AG09319 (cell line): ENCODE measurements around the gene CD81.

Experiments used
- DNase-seq: peaks from one replicate; pipeline ENCODE4 v3.0.0-alpha.2; 2010; ENCODE audit warnings: low read depth; ENCODE audit errors: extremely low read depth
- TF ChIP-seq, protein P1 (sequence below): IDR thresholded peaks from 2 replicates; pipeline ENCODE4 v1.5.1; 2011; ENCODE audit warnings: low read depth, mild to moderate bottlenecking, inconsistent platforms, low read length, moderate library complexity

Gene CD81

DNA sequence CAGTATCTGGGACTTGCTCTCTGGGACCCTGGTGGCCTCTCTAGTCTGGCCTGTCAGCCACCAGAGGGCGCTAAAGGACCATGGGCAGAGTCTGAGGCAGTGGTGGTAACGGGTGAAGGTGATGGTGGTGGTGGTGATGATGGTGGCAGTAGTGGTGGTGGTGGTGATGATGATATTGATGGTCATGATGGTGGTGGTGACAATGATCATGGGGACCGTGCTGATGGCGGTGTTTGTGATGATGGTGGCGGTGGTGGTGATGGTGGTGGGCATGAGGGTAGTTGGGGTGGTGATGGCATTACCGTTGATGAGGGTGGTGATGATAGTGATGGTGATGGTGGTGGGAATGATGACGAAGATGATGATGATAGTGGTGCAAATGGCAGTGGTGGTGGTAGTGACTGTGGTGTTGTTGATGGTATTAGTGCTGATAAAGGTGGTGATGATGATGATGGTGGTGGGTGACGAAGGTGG lies 51.2 kb downstream of the CD81 start:
- peak; percentile 1 for DNase-seq
- TF ChIP-seq, protein P1, sequence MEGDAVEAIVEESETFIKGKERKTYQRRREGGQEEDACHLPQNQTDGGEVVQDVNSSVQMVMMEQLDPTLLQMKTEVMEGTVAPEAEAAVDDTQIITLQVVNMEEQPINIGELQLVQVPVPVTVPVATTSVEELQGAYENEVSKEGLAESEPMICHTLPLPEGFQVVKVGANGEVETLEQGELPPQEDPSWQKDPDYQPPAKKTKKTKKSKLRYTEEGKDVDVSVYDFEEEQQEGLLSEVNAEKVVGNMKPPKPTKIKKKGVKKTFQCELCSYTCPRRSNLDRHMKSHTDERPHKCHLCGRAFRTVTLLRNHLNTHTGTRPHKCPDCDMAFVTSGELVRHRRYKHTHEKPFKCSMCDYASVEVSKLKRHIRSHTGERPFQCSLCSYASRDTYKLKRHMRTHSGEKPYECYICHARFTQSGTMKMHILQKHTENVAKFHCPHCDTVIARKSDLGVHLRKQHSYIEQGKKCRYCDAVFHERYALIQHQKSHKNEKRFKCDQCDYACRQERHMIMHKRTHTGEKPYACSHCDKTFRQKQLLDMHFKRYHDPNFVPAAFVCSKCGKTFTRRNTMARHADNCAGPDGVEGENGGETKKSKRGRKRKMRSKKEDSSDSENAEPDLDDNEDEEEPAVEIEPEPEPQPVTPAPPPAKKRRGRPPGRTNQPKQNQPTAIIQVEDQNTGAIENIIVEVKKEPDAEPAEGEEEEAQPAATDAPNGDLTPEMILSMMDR: peak; percentile 75

DNA sequence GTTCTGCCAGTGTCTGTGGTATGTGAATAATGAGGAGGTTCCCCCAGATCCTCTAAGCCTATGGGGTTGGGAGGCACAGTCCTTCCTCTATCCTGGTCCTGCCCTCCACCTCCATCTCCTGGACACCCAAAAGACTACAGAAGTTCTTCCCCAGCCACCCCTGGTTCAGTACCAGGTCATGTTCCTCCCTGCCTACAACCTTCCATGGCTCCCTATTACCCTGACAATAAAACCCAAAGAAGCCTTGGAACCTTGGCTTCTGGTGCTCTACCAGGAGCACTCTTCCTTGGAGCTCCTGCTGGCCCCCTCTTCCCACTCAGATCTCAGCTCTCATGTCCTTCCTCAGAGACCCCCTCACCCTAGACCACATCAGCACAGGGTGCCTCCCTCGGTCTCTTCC lies 54.3 kb downstream of the CD81 start:
- no peak for DNase-seq
- TF ChIP-seq, protein P1: no peak

DNA sequence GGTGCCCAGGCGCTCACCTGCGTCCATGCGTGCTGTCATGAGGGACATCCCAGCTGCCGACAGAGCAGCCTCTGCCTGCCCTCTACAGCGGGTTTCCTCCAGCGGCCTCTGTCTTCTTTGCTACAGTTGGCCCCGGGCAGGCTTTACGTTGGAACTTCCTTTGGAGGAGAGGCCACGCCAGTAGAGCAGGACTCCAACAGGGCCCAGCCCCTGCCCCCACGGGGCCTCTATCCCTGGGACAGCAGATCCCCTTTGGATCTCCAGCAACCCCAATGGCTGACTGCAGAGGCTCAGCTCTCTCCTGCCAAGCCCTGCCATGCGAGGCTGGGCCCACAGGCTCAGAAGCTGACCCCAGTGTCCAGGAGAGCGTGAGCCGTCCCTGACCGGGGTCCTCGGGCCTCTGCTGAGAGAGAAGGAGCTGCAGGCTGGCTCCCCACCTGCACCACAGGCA lies 55.1 kb downstream of the CD81 start:
- DNase-seq: no peak
- TF ChIP-seq, protein P1: no peak

DNA sequence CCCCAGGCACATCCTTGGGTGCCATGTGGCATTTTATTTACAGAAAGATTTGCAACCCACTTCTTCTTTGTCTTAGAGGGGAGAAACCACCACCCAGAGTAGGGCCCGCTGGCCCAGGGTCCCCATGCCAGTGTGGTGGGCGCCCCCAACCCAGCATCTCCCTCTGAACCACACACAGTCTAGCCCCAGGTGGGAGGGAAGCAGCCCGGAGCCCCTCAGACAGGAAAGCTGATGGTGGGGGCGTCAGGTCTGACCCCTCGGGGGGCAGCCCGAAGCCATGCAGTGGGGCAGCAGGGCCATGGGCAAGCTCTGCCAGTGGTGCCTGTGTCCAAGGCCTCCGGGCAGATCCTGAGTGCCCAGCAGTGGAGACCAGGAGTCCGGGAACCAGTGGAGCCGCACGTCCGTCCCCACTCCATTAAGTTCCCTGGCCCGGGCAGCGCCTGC lies 55.5 kb downstream of the CD81 start:
- TF ChIP-seq, protein P1: no peak
- no peak for DNase-seq

DNA sequence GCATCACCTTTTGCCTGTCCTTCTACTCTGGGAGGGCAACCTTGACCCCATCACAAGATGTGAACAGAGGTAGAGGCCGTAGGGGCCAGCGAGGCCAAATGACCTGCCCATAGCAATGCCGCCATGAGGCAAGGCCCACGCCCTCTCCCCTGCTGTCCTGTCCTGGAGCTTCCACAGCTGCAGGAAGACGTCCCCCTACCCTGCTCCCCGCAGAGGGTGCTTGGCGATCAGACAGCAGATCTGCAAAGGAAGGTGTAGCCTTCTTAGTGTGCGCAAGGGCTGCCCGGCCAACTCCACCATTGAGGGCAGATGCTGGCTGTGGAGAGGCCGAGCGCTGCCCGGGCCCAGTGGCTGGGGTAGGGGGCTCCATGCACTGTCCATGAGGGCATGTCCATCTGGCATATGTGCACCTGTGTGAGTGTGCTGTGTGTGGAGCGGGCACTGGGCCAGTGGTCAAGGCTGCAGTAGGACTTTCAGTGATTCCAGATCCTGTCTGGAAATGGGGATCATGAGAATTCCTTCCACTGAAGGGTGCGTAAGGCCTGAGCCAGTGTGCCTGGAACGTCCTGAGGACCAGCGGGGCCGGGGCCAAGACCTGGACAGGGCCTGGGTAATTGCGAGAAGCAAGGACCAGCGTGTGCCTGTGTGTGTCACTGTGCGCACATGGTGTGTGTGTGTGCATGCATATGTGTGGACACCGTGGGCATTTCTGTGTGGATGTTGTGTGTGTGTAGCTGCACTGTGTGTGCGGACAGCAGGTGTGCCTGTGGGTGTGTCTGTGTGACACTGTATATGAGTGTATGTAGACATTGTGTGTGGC lies 56.2 kb downstream of the CD81 start:
- TF ChIP-seq, protein P1: no peak
- DNase-seq: no peak

DNA sequence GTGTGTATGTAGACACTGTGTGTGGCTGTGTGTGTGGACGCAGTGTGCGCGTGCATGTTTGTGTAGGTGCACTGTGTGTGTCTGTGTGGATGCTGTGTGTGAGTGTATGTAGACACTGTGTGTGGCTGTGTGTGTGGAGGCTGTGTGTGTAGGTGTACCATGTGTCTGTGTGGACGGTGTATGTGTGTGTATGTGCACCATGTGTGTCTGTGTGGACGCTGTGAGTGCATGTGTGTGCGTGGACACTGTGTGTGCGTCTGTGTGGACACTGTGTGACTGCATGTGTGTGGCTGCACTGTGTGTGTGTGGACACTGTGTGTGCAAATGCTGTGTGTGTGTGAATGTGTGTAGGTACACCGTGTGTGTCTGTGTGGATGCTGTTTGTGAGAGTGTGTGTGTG lies 56.9 kb downstream of the CD81 start:
- TF ChIP-seq, protein P1: no peak
- DNase-seq: no peak

DNA sequence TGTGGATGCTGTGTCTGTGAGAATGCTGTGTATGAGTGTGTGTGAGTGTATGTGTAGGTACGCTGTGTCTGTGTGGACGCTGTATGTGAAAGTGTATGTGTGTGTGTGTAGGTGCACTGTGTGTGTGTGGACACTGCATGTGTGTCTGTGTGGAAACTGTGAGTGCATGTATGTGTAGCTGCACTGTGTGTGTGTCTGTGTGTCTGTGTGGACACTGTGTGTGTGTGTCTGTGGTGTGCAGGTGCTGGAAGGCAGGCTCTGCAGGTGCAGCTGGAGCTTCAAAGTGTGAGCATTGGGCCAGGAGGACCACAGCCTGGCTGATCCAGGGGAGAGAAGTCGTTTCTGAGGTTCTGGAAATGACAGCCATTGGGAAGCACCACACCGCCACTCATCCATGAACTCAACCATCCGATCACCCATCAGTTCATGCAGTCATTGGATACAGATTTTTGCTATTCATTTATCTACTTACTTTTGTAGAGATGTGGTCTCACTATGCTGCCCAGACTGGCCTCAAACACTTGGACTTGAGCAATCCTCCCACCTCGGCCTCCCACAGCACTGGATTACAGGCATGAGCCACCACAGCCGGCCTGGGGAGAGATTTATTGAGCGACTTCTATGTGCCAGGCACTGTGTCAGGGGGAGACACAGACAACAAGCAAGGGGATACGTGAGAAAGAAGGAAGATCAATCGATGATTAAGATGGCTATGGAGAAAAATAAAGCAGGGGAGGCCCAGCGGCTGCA lies 57.6 kb downstream of the CD81 start:
- TF ChIP-seq, protein P1: no peak
- no peak for DNase-seq
